Fibroblast of pulmonary artery (primary cell): ENCODE measurements around the gene DOHH.

Source experiments
- DNase-seq: peaks from one replicate; pipeline ENCODE4 v3.0.0-alpha.2; 2010; ENCODE audit warnings: low read depth
- H3K4me3 ChIP-seq: replicated peaks from 2 replicates; pipeline ENCODE4 v1.5.1; 2011; ENCODE audit warnings: low read depth, mild to moderate bottlenecking, control low read depth, low read length, moderate library complexity
- CTCF ChIP-seq: IDR thresholded peaks from 2 replicates; pipeline ENCODE4 v1.5.1; 2011; ENCODE audit warnings: mild to moderate bottlenecking, control low read depth, low read length, inconsistent platforms; ENCODE audit errors: missing control alignments

Gene DOHH

GRCh38 chr19:3480383-3481091 lies 19.9 kb downstream of the DOHH start, which contains the start of gene SMIM24:
Gene SMIM24 (minus strand): TSS chr19:3480525. CDS start chr19:3480463, 62 bp downstream.
- no peak within 1 kb of the TSS for H3K4me3 ChIP-seq
- no peak for TF ChIP-seq CTCF
- no peak for DNase-seq

GRCh38 chr19:3479834-3480215 lies 20.6 kb downstream of the DOHH start:
- H3K4me3 ChIP-seq: no peak overlapping the region
- no peak for TF ChIP-seq CTCF
- no peak for DNase-seq

- no peak for DNase-seq
- H3K4me3 ChIP-seq: no peak overlapping the region
- TF ChIP-seq CTCF: no peak
Observed at GRCh38 chr19:3479177-3479833, 21.2 kb downstream of the DOHH start.

GRCh38 chr19:3478409-3479176 lies 21.9 kb downstream of the DOHH start:
- TF ChIP-seq CTCF: no peak
- no peak overlapping the region for H3K4me3 ChIP-seq
- DNase-seq: no peak

GRCh38 chr19:3477951-3478350 lies 22.5 kb downstream of the DOHH start:
- no peak for DNase-seq
- TF ChIP-seq CTCF: no peak
- no peak overlapping the region for H3K4me3 ChIP-seq

- no peak overlapping the region for H3K4me3 ChIP-seq
- DNase-seq: no peak
- no peak for TF ChIP-seq CTCF
Observed at GRCh38 chr19:3477506-3477905, 23.0 kb downstream of the DOHH start.
